ACC112 (cell line): ENCODE results near the gene STON2.
"Not testable (repeated sequence)": the region's sequence is repeated elsewhere in the genome, so short reads cannot be mapped to it uniquely, and the experiment has no call there.

Source experiments
- H2AFZ ChIP-seq: fragments of 200-600 bp; sonication (generic); one replicate; pipeline ENCODE4 v1.6.0; 2017; ENCODE audit warnings: antibody characterized with exemption, low read length; ENCODE audit not compliant: unreplicated experiment
- H3K27ac ChIP-seq: fragments of 200-600 bp; sonication (generic); 2 replicates; pipeline ENCODE4 v1.5.1; 2014; ENCODE audit warnings: low read depth, mild to moderate bottlenecking, antibody characterized with exemption, low read length, moderate library complexity
- H3K27me3 ChIP-seq: fragments of 200-600 bp; sonication (generic); 2 replicates; pipeline ENCODE4 v1.6.1; 2014; ENCODE audit warnings: mild to moderate bottlenecking, antibody characterized with exemption, low read length, moderate library complexity, mixed read lengths; ENCODE audit not compliant: insufficient read depth
- H3K36me3 ChIP-seq: fragments of 200-600 bp; sonication (generic); 2 replicates; pipeline ENCODE4 v1.6.1; 2016; ENCODE audit warnings: mild to moderate bottlenecking, antibody characterized with exemption, low read length, moderate library complexity, mixed read lengths; ENCODE audit not compliant: insufficient read depth
- H3K4me1 ChIP-seq: fragments of 200-600 bp; sonication (generic); one replicate; pipeline ENCODE4 v1.6.1; 2016; ENCODE audit warnings: low read length, mixed read lengths; ENCODE audit not compliant: insufficient read depth, unreplicated experiment, control insufficient read depth
- H3K4me3 ChIP-seq: fragments of 200-600 bp; sonication (generic); 2 replicates; pipeline ENCODE4 v1.5.1; 2014; ENCODE audit warnings: mild to moderate bottlenecking, low read depth, low read length
- H3K79me2 ChIP-seq: fragments of 200-600 bp; sonication (generic); one replicate; pipeline ENCODE4 v1.6.0; 2016; ENCODE audit warnings: low read length; ENCODE audit not compliant: control insufficient read depth, unreplicated experiment, insufficient read depth

The STON2 gene

DNA sequence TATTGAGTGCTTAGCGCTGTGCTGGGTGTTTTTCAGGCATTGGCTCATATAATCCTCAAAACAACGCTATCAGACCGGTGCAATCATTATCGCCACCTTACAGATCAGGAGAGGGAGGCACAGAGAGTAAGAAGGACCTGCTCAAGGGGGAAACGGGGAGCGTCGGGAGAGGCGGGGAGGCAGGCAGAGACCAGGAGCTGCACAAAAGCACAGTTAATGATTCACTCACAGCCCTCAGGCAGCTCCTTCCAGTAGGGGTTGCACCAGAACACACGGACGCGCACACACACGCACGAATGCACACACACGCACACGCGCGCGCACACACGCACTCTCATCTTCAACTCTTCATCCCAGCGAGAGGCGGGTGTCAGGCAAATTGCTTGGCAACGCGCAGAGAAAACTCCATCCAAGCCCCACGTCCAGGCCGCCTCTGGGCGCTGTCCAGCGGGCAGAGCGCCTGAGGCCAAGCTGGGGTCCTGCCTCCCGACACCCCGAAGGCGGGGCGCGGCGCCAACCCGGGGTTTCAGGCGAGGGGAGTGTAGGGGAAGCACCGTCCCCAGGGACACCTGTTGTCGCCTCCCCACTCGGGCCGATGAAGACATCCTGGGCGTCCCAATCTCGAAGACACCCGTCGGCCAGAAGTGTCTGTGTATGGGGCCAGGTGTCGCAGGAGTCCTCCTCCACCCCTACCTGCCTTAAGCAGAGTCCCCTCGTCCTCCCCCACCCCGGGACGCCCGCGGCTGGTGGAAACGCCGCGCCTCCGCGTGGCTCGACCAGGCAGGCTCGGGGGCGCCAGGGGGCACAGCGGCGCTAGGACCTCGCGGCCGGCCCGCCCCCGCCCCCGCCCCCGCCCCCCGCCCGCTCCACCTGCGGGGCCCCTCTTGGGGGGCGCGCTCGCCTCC, 35.5 kb upstream of the STON2 start:
- Histone ChIP-seq H3K79me2 (no peaks in the 10 kb centered on the region), H2AFZ (no peak overlapping the region), H3K27me3 (peaks cover 84% of the 10 kb centered on the region), H3K27ac (no peak overlapping the region), H3K36me3 (no peaks in the 10 kb centered on the region), H3K4me3 (peak overlapping the region; percentile 30; the same call in 1 of the 2 replicates), H3K4me1 (peaks cover 2% of the 10 kb centered on the region)

- H3K27ac ChIP-seq, result no peak overlapping the region
- no peak overlapping the region for H2AFZ ChIP-seq
- no peaks in the 10 kb centered on the region for H3K79me2 ChIP-seq
- H3K27me3 ChIP-seq, result peaks cover 82% of the 10 kb centered on the region
- H3K36me3 ChIP-seq, result no peaks in the 10 kb centered on the region
- H3K4me3 ChIP-seq, result no peak overlapping the region
- H3K4me1 ChIP-seq, result peaks cover 2% of the 10 kb centered on the region
Measured at GRCh38 chr14:81435048-81435390, 34.9 kb upstream of the STON2 start.

GRCh38 chr14:81434230-81434629, 34.1 kb upstream of the STON2 start:
- H3K79me2 ChIP-seq, result no peaks in the 10 kb centered on the region
- no peak overlapping the region for H3K27ac ChIP-seq
- H3K4me1 ChIP-seq, result peaks cover 2% of the 10 kb centered on the region
- H3K27me3 ChIP-seq, result peaks cover 78% of the 10 kb centered on the region
- H3K4me3 ChIP-seq, result no peak overlapping the region
- H3K36me3 ChIP-seq, result no peaks in the 10 kb centered on the region
- no peak overlapping the region for H2AFZ ChIP-seq

- Histone ChIP-seq H2AFZ (no peak overlapping the region), H3K79me2 (no peaks in the 10 kb centered on the region), H3K27me3 (peaks cover 76% of the 10 kb centered on the region), H3K4me3 (no peak overlapping the region), H3K36me3 (no peaks in the 10 kb centered on the region), H3K27ac (no peak overlapping the region), H3K4me1 (peaks cover 2% of the 10 kb centered on the region)
Measured at GRCh38 chr14:81433378-81433777, 33.3 kb upstream of the STON2 start.

- peaks cover 78% of the 10 kb centered on the region for H3K27me3 ChIP-seq
- no peak overlapping the region for H2AFZ ChIP-seq
- no peak overlapping the region for H3K4me3 ChIP-seq
- H3K36me3 ChIP-seq, result no peaks in the 10 kb centered on the region
- no peaks in the 10 kb centered on the region for H3K79me2 ChIP-seq
- no peak overlapping the region for H3K27ac ChIP-seq
- H3K4me1 ChIP-seq, result peaks cover 2% of the 10 kb centered on the region
Measured at GRCh38 chr14:81432219-81432661, 32.1 kb upstream of the STON2 start.

DNA sequence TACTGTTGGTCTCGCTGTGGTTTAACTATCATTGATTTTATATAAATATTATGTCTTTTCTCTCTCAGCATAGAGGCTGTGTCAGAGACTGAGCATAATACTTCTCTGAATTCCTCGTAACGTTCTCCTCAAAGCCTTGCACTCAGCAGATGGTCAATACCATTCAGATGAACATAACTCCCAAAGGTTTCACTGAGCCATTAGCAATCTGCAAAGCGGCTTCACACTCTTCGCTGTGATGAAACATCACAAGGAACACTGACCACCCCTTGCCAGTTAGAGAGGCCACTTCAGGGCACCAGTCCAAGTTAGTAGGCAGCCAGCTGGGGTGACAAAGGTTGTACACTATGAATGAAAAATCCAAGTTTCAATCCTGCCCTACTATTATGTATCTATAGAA, 30.1 kb upstream of the STON2 start:
- H3K4me1 ChIP-seq, result no peaks in the 10 kb centered on the region
- H3K27me3 ChIP-seq, result peaks cover 79% of the 10 kb centered on the region
- H3K79me2 ChIP-seq, result no peaks in the 10 kb centered on the region
- H2AFZ ChIP-seq, result no peak overlapping the region
- no peaks in the 10 kb centered on the region for H3K36me3 ChIP-seq
- H3K27ac ChIP-seq, result no peak overlapping the region
- no peak overlapping the region for H3K4me3 ChIP-seq

GRCh38 chr14:81429749-81430148, 29.6 kb upstream of the STON2 start:
- H3K4me1 ChIP-seq, H3K36me3 ChIP-seq, H2AFZ ChIP-seq, H3K4me3 ChIP-seq, H3K79me2 ChIP-seq, H3K27ac ChIP-seq: not testable (repeated sequence)
- H3K27me3 ChIP-seq, result peaks cover 74% of the 10 kb centered on the region

DNA sequence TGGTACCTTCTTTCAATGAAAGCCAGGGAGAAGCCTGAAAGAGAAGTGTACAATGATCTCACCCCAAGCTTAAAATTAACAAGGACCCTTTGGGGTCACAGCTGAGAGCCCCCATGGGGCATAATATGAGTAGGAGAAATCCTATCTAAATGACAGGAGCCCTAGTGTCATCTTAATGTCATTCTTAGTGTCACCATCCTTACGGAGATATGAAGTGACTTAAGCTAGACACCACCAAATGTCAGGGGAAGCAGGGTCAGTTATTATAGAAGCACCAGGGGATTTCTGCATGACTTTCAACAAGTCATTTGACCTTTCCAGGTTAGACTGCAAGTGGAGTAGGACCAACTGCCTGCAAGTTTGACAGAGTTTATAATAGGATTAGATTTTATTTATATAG, 28.9 kb upstream of the STON2 start:
- no peak overlapping the region for H2AFZ ChIP-seq
- no peaks in the 10 kb centered on the region for H3K79me2 ChIP-seq
- no peaks in the 10 kb centered on the region for H3K4me1 ChIP-seq
- H3K36me3 ChIP-seq, result no peaks in the 10 kb centered on the region
- H3K4me3 ChIP-seq, result no peak overlapping the region
- H3K27me3 ChIP-seq, result peaks cover 67% of the 10 kb centered on the region
- H3K27ac ChIP-seq, result no peak overlapping the region

GRCh38 chr14:81427348-81428058, 27.4 kb upstream of the STON2 start:
- H2AFZ ChIP-seq, result no peak overlapping the region
- no peak overlapping the region for H3K4me3 ChIP-seq
- no peaks in the 10 kb centered on the region for H3K79me2 ChIP-seq
- H3K27ac ChIP-seq, result no peak overlapping the region
- H3K36me3 ChIP-seq, result no peaks in the 10 kb centered on the region
- H3K27me3 ChIP-seq, result peaks cover 51% of the 10 kb centered on the region
- no peaks in the 10 kb centered on the region for H3K4me1 ChIP-seq

DNA sequence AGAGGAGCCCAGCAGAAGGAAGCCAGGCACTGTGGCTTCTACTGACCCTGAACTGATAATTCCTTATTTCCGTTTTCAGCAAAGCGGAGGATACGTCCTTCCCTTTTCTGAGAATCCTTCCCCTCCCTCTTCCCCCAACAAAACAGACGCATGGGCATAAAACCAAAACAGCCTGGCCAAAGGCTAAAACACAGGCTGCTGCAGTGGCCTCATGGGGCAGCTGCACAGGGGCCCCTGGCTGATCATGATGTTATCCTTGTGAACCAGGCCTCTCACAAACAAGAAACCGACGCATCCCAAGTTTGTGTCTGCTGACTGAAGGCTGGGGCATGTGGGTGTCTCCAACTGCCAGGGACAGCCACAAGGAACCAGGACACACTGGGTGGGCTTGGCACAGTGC, 23.4 kb upstream of the STON2 start:
- no peak overlapping the region for H3K4me3 ChIP-seq
- no peak overlapping the region for H2AFZ ChIP-seq
- H3K27ac ChIP-seq, result no peak overlapping the region
- H3K79me2 ChIP-seq, result no peaks in the 10 kb centered on the region
- H3K36me3 ChIP-seq, result no peaks in the 10 kb centered on the region
- H3K27me3 ChIP-seq, result peaks cover 30% of the 10 kb centered on the region
- no peaks in the 10 kb centered on the region for H3K4me1 ChIP-seq
